GM12878 (cell line): ENCODE measurements around the gene CPA2. TPM values are rescaled to one million over a fixed set of nuclear protein-coding genes. Genes with fewer than 3 reads are reported as not detected.

Experiments
- ATAC-seq: fragments of 200-7000 bp; cut with Tn5 transposase; 3 replicates; pipeline ENCODE4 v1.9.1; 2020; ENCODE audit warnings: mild to moderate bottlenecking, moderate library complexity
- BruUV-seq: library from RNA; stranded (reverse); fragments of 400-500 nt; replicated peaks from 2 replicates; lab custom pipeline; 2021; lab: Mats Ljungman, UMichigan
- CTCF ChIA-PET: fragments of 300-600 bp; sonication (Branson Sonifier 250); formaldehyde crosslinking; extraction: SDS; loops from one replicate; lab custom pipeline; 2021; ENCODE audit warnings: inconsistent platforms; lab: Yijun Ruan, JAX
- POLR2A ChIA-PET: fragments of 350-600 bp; formaldehyde crosslinking; extraction: SDS; loops from one replicate; lab custom pipeline; 2021; ENCODE audit warnings: inconsistent platforms; lab: Charles Lee
- RAD21 ChIA-PET: fragments of 300-600 bp; sonication (Branson Sonifier 250); formaldehyde crosslinking; loops from one replicate; lab custom pipeline; 2023; ENCODE audit warnings: antibody characterized with exemption; ENCODE audit not compliant: unreplicated experiment; lab: Charles Lee
- SMC1A ChIA-PET: fragments of 300-600 bp; sonication (Branson Sonifier 250); formaldehyde crosslinking; loops from one replicate; lab custom pipeline; 2023; ENCODE audit not compliant: unreplicated experiment, uncharacterized antibody; lab: Charles Lee
- DNase-seq: peaks from one replicate; pipeline ENCODE4 v3.0.0-alpha.2; 2011; ENCODE audit warnings: low read depth, low spot score
- FAIRE-seq: peaks from 3 replicates; lab custom pipeline; 2011; peaks lifted over from hg19 to GRCh38; lab: Jason Lieb, UNC
- H2AFZ ChIP-seq: 2 replicates; pipeline ENCODE4 v1.6.0; 2011; ENCODE audit warnings: low read depth, low read length, control low read depth; ENCODE audit not compliant: control insufficient read depth
- H3K27ac ChIP-seq: 2 replicates; pipeline ENCODE4 v1.5.1; 2011; ENCODE audit warnings: control low read depth; ENCODE audit not compliant: control insufficient read depth, insufficient read depth
- H3K27me3 ChIP-seq, 2 experiments: replicated peaks in 1 of 2; 2 replicates each; pipeline versions ENCODE4 v1.6.0 to v1.6.1; 2011; ENCODE audit warnings: low read length in 1 of 2; ENCODE audit not compliant: control insufficient read depth in 2 of 2, insufficient read depth in 2 of 2
- H3K36me3 ChIP-seq, 2 experiments: 2 replicates each; pipeline ENCODE4 v1.5.1; 2011; ENCODE audit warnings: low read length in 1 of 2; ENCODE audit not compliant: control insufficient read depth in 2 of 2, insufficient read depth in 2 of 2
- H3K4me1 ChIP-seq: 2 replicates; pipeline ENCODE4 v1.6.1; 2011; ENCODE audit warnings: mild to moderate bottlenecking, low read length, moderate library complexity, mixed read lengths; ENCODE audit not compliant: control insufficient read depth, insufficient read depth
- H3K4me2 ChIP-seq: 2 replicates; pipeline ENCODE4 v1.6.0; 2011; ENCODE audit warnings: control low read depth; ENCODE audit not compliant: control insufficient read depth, insufficient read depth
- H3K4me3 ChIP-seq: fragments of 200-600 bp; sonication (generic); 2 replicates; pipeline ENCODE4 v1.5.1; 2016
- H3K79me2 ChIP-seq: 2 replicates; pipeline ENCODE4 v1.6.0; 2011; ENCODE audit warnings: low read length; ENCODE audit not compliant: control insufficient read depth, insufficient read depth
- H3K9ac ChIP-seq: 2 replicates; pipeline ENCODE4 v1.8.0; 2011; ENCODE audit warnings: low read length, control low read depth, mixed read lengths; ENCODE audit not compliant: control insufficient read depth, insufficient read depth
- H3K9me3 ChIP-seq: replicated peaks from 3 replicates; pipeline ENCODE4 v1.5.1; 2011; ENCODE audit warnings: mild to moderate bottlenecking, low read length; ENCODE audit not compliant: control insufficient read depth, insufficient read depth
- H4K20me1 ChIP-seq: 2 replicates; pipeline ENCODE4 v1.6.0; 2011; ENCODE audit not compliant: control insufficient read depth, insufficient read depth
- BACH1 ChIP-seq: fragments of 450-650 bp; IDR thresholded peaks from 2 replicates; pipeline ENCODE4 v1.6.1; 2017; ENCODE audit warnings: mild to moderate bottlenecking, borderline replicate concordance
- CREM ChIP-seq: IDR thresholded peaks from 2 replicates; pipeline ENCODE4 v1.6.1; 2014; ENCODE audit warnings: antibody characterized with exemption, low read depth
- IRF4 ChIP-seq: IDR thresholded peaks from 2 replicates; pipeline ENCODE4 v1.6.1; 2011; ENCODE audit warnings: low read depth, low read length
- JUND ChIP-seq: IDR thresholded peaks from 2 replicates; pipeline ENCODE4 v1.6.1; 2012; ENCODE audit warnings: low read depth, mild to moderate bottlenecking, low read length, improper control_type of control experiment, moderate library complexity
- KAT2A ChIP-seq: conservative IDR thresholded peaks from 2 replicates; pipeline ENCODE4 v1.6.1; 2011; ENCODE audit warnings: low read depth, low read length; ENCODE audit not compliant: control insufficient read depth
- NFYA ChIP-seq: IDR thresholded peaks from 2 replicates; pipeline ENCODE4 v1.6.1; 2011; ENCODE audit warnings: low read depth, mild to moderate bottlenecking, low read length, improper control_type of control experiment, borderline replicate concordance
- NFYB ChIP-seq: IDR thresholded peaks from 2 replicates; pipeline ENCODE4 v1.6.1; 2011; ENCODE audit warnings: low read depth, mild to moderate bottlenecking, low read length, improper control_type of control experiment, moderate library complexity; ENCODE audit not compliant: insufficient read depth
- POLR2A ChIP-seq: IDR thresholded peaks from 2 replicates; pipeline ENCODE4 v1.6.1; 2011; ENCODE audit warnings: low read depth, mild to moderate bottlenecking, low read length
- POLR2AphosphoS5 ChIP-seq: IDR thresholded peaks from 2 replicates; pipeline ENCODE4 v1.6.1; 2011; ENCODE audit warnings: mild to moderate bottlenecking, low read length, inconsistent platforms
- RBBP5 ChIP-seq: fragments of 200-600 bp; sonication (generic); conservative IDR thresholded peaks from 2 replicates; pipeline ENCODE4 v1.6.1; 2016
- REST ChIP-seq: IDR thresholded peaks from 2 replicates; pipeline ENCODE4 v1.6.1; 2012; ENCODE audit warnings: mild to moderate bottlenecking, low read depth, low read length
- SREBF2 ChIP-seq: IDR thresholded peaks from 2 replicates; pipeline ENCODE4 v1.6.1; 2012; ENCODE audit warnings: mild to moderate bottlenecking, low read length
- SRF ChIP-seq, 2 experiments: IDR thresholded peaks; 2 replicates each; pipeline ENCODE4 v1.6.1; 2011; ENCODE audit warnings: low read depth in 2 of 2, low read length in 2 of 2, mild to moderate bottlenecking in 1 of 2, moderate library complexity in 1 of 2
- STAT3 ChIP-seq: IDR thresholded peaks from 2 replicates; pipeline ENCODE4 v1.6.1; 2011; ENCODE audit warnings: low read depth, low read length, improper control_type of control experiment
- WRNIP1 ChIP-seq: IDR thresholded peaks from 2 replicates; pipeline ENCODE4 v1.6.1; 2011; ENCODE audit warnings: low read depth, low read length, improper control_type of control experiment, borderline replicate concordance
- ZNF207 ChIP-seq: fragments of 450-650 bp; IDR thresholded peaks from 2 replicates; pipeline ENCODE4 v1.6.1; 2014; ENCODE audit warnings: antibody characterized with exemption, mild to moderate bottlenecking, borderline replicate concordance
- ZNF687 ChIP-seq: fragments of 450-650 bp; IDR thresholded peaks from 2 replicates; pipeline ENCODE4 v1.6.1; 2017; ENCODE audit warnings: mild to moderate bottlenecking, moderate library complexity
- WGBS: methylation state at CpG from one replicate; pipeline ENCODE4 v1.1.6; 2016; ENCODE audit warnings: low lambda C conversion rate; ENCODE audit not compliant: insufficient replicate concordance, insufficient coverage; ENCODE audit errors: missing lambda C conversion rate; 5-methylcytosine and 5-hydroxymethylcytosine counted together
- in situ Hi-C: fragments of 300-500 bp; cut with MboI; formaldehyde crosslinking; loops from 9 replicates; pipeline ENCODE4 v1.14.3; 2018; ENCODE audit warnings: mixed read lengths
- intact Hi-C: fragments of 100-400 bp; cut with micrococcal nuclease; formaldehyde crosslinking; loops from one replicate; pipeline ENCODE4 v1.14.2; 2022; ENCODE audit not compliant: unreplicated experiment
- polyA plus RNA-seq, 11 experiments: library from polyadenylated mRNA; depleted of rRNA in 4 of 11; unstranded in 6 of 11; stranded (reverse) in 5 of 11; fragments of >200 nt; fragmentation: Nextera tagmentation in 4 of 11; fragmentation: Illumina TruSeq in 1 of 11; extraction: Ambion mirVana in 4 of 11; extraction: Trizol in 1 of 11; gene quantifications; 1 replicate in 1 of 11; 2 replicates in 10 of 11; pipeline versions ENCODE4 v1.2.1 to v1.2.3, GENCODE V29; 2011 to 2016; ENCODE audit warnings: inconsistent platforms in 2 of 11, missing spikeins in 2 of 11, low read depth in 1 of 11
- total RNA-seq, 4 experiments: library from RNA; depleted of rRNA in 3 of 4; stranded (reverse); fragments of >200 nt in 3 of 4; fragmentation: Illumina TruSeq in 1 of 4; extraction: Trizol in 1 of 4; gene quantifications; 2 replicates each; pipeline versions ENCODE4 v1.2.1 to v1.2.3, GENCODE V29; 2013 to 2021

Gene CPA2
- total and polyA plus RNA-seq, 10 of the 15 experiments (the other 5 are each of a cell fraction or from before 2014, with no cell fraction given) = 0.04 to 1.9 TPM; not detected in 8

DNA sequence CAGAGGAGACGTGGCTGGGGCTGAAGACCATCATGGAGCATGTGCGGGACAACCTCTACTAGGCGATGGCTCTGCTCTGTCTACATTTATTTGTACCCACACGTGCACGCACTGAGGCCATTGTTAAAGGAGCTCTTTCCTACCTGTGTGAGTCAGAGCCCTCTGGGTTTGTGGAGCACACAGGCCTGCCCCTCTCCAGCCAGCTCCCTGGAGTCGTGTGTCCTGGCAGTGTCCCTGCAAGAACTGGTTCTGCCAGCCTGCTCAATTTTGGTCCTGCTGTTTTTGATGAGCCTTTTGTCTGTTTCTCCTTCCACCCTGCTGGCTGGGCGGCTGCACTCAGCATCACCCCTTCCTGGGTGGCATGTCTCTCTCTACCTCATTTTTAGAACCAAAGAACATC, 56.0 kb downstream of the CPA2 start (continued):
- no peak for TF ChIP-seq RBBP5
- TF ChIP-seq WRNIP1 = no peak
- TF ChIP-seq ZNF687 = no peak
- TF ChIP-seq IRF4 = no peak
- TF ChIP-seq NFYB = no peak
- no peak for TF ChIP-seq CREM
- no peak for TF ChIP-seq ZNF207
- no peak for TF ChIP-seq SRF (IDR thresholded peaks at IDR 0.05; ENCODE audit: low read depth in 2 of 2, low read length in 2 of 2)
- no peak for TF ChIP-seq KAT2A

GRCh38 chr7:130324306-130324943, 57.8 kb downstream of the CPA2 start:
- FAIRE-seq = no peak
- TF ChIP-seq NFYA (no peak), POLR2AphosphoS5 (no peak), IRF4 (no peak), SREBF2 (no peak), BACH1 (no peak), JUND (no peak), POLR2A (no peak), STAT3 (no peak), REST (no peak)

More at GRCh38 chr7:130324306-130324943, 57.8 kb downstream of the CPA2 start:
- H3K4me1 ChIP-seq = no peaks in the 10 kb centered on the region
- ChIA-PET SMC1A (interaction anchor here (0.9 kb wide), 1 partner anchor 264 kb away, joined by 3 read pairs; no protein-coding TSS in a partner anchor), POLR2A (no interaction called here), CTCF (interaction anchor here (0.6 to 1.6 kb wide), 2 partner anchors 9 to 14 kb away, joined by 4 read pairs; no protein-coding TSS in a partner anchor), RAD21 (no interaction called here)
- H3K9ac ChIP-seq = no peak overlapping the region
- in situ Hi-C loops = no loop called here
- no peak overlapping the region for H3K4me3 ChIP-seq
- no peaks in the 10 kb centered on the region for H3K79me2 ChIP-seq
- ATAC-seq = no peak
- H4K20me1 ChIP-seq = no peaks in the 10 kb centered on the region
- no peak overlapping the region for H2AFZ ChIP-seq
- no peak for DNase-seq
- no peaks in the 10 kb centered on the region; the same call in 2 of the 3 replicates for H3K9me3 ChIP-seq
- H3K36me3 ChIP-seq = no peaks in the 10 kb centered on the region
- H3K27me3 ChIP-seq = no peaks in the 10 kb centered on the region
- 87% methylated on average over 10 of the region's 10 CpGs for WGBS
- intact Hi-C loops = no loop called here
- no peak overlapping the region for H3K27ac ChIP-seq
- BruUV-seq = no TSS peak
- H3K4me2 ChIP-seq = no peak overlapping the region
